Activated T-cell treated with anti-CD3 and anti-CD28 coated beads for 4 hours (primary cell): ENCODE measurements around the gene LAPTM5.
A peak's percentile ranks its signal among the peaks of the same experiment; 100 is the strongest.

Experiments used
- DNase-seq: peaks from one replicate; pipeline ENCODE4 v3.0.0-alpha.2; 2020

Gene LAPTM5

GRCh38 chr1:30786264-30786991, 28.9 kb upstream of the LAPTM5 start:
- DNase-seq = no peak

DNA sequence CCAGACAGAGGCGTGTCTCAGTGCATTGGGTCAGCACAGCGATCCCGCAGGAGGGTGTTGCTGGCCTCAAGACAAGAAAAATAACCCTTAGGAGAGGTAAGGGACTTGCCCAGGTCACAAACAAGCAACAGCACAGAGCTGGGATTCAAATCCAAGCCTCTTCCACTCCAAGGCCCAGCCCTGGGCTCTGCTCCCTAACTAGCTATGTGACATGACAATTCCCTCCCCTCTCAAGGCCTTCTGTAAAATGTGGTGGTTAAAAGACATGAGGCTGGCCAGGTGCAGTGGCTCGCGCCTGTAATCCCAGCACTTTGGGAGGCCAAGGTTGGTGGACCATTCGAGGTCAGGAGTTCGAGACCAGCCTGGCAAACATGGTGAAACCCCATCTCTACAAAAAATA, 28.1 kb upstream of the LAPTM5 start:
- DNase-seq = no peak

GRCh38 chr1:30785181-30785580, 27.6 kb upstream of the LAPTM5 start:
- no peak for DNase-seq

- DNase-seq = no peak
Measured at GRCh38 chr1:30783256-30783915, 25.8 kb upstream of the LAPTM5 start.

GRCh38 chr1:30782361-30783255, 25.0 kb upstream of the LAPTM5 start:
- peak; percentile 58 for DNase-seq

- DNase-seq = no peak
Measured at GRCh38 chr1:30781906-30782305, 24.3 kb upstream of the LAPTM5 start.

DNA sequence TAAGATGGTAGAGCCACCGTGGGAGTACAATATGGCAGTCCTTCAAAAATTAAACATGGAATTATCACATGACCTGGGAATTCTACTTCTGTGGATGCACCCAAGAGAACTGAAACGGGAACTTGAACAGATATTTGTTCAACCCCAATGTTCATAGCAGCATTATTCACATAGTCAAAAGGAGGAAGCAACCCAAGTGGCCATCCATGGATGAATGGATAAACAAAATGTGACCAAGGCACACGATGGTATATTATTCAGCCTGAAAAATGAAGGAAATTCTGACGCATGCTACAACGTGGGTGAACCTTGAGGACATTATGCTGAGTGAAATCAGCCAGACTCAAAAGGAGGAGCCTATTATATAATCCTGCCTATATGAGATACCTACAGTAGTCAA, 22.8 kb upstream of the LAPTM5 start:
- no peak for DNase-seq

- peak; percentile 95 for DNase-seq
Measured at GRCh38 chr1:30779294-30780071, 21.9 kb upstream of the LAPTM5 start.

DNA sequence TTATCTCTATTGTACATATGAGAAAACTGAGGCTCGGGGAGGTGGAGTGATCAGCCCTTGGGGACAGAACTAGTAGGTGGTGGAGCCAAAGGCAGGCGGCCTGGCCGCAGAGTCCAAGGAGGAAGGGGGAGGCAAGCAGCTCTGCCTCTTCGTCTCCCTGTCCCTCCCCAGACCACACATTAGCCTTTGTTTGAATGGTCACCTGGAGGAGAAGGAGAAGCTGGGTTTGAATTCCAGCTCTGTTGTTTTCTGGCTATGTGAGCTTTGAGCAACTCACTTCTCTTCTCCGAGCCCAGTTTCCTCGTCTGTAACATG, 21.4 kb upstream of the LAPTM5 start:
- DNase-seq = no peak

GRCh38 chr1:30778154-30778978, 20.8 kb upstream of the LAPTM5 start:
- DNase-seq = no peak

DNA sequence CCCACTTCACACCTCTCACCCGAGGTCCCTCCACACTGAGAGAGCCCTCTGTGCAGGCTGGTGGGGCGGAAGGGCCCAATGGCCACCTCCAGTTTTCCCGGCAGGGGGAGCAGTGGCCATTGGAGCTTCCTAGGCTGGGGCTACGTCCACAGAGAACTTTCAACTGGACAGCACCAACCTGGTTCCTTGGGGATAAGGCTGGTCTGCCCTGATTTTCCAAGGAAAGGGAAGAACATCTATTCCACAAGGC, 20.3 kb upstream of the LAPTM5 start:
- no peak for DNase-seq

GRCh38 chr1:30777060-30777903, 19.7 kb upstream of the LAPTM5 start:
- no peak for DNase-seq

DNA sequence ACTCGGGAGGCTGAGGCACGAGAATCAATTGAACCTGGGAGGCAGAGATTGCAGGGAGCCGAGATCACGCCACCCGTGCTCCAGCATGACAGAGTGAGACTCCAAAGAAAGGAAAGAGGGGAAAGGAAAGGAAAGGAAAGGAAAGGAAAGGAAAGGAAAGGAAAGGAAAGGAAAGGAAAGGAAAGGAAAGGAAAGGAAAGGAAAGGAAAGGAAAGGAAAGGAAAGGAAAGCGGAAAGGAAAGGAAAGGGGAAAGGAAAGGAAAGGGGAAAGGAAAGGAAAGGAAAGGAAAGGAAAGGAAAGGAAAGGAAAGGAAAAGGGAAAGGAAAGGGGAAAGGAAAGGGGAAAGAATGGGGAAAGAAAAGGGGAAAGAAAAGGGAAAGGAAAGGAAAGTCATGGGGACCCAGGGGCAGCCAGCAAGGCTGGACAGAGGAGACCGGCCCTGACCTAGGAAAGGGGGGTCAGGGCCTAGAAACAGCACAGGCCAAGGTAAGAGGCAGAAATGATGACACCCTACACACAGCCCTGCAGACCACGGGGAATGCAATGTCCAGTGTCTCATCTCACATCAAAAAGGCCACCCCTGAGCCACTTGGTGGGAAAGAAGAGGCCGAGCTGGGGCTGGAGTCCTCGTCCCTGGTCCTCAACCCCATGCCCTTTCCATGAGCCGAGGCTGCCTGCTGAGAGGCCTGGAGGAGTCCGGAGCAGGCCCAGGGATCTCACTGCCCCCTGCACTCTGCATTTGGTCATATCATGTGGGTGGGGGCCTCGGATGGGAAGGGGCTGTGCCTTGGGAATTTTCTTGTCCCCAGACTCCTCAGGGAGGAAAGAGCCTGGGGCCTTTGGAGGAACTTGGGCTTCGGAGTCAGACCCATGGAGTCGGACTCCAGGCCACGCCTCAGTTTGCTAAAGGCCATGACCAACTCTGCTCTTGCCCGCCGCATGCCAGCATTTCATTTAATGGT, 18.8 kb upstream of the LAPTM5 start:
- no peak for DNase-seq

DNA sequence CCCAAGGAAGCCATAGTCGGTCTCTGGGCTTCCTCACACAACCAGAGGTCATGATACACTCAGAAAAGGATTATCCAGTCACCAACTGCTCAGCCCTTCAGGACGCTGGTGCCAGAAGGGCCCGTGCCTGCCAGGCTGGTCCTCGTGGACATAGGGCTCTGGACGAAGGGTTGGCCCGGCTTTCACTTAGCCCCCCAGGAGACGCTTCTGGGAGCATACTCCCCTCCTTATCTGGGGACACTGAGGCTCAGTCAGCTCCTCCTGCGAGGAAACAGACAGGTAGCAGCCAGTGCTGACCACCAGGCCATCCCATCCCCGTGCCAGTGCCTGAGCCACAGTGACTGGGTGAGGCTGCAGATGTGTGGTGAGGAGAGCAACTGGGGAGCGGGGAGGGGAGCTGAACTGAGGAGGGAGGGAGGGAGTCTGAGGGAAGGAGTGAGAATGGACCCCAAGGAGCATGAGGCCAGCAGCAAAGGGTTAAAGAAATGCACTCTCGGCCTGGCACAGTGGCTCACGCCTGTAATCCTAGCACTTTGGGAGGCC, 17.9 kb upstream of the LAPTM5 start:
- DNase-seq = no peak

DNA sequence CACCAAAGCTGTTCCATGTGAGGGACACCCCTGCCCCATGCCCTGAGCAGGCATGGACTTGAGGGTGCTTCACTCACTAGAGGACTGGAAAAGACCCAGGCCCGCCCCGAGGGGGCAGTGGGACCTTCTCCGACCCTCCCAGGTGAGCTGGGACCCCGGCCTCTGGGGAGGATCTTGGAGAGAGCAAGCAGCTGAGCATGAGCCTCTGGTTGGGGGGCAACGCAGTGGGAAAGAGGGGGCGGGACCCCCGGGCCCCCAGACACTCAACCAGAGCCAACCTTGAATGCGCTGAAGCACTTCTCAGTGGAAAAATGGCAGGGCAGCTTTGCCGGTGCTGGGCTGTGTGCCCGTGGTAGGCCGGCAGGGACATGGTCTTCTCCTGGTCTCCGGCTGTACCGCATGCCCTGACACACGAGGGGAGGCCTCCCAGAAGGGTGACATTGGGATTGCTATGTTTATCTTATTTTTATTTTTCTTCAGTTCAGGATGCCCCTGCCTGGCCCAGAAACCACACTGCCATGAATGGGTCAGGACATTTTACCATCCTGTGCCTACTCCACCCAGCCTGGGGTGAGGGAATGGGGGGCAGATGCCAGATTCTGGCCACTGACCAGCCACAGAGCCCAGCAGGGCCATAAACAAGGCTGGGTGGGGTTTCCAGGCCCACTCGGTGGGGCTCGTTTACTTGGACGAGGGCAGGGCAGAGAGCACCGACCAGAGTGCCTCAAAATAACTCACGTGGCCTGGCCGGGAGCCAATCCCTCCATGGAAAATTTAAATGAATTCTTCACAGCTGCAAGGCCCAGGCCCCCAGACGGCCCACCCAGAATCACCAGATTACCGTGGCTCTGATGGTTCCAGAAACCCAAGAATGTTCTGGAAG, 17.2 kb upstream of the LAPTM5 start:
- no peak for DNase-seq

DNA sequence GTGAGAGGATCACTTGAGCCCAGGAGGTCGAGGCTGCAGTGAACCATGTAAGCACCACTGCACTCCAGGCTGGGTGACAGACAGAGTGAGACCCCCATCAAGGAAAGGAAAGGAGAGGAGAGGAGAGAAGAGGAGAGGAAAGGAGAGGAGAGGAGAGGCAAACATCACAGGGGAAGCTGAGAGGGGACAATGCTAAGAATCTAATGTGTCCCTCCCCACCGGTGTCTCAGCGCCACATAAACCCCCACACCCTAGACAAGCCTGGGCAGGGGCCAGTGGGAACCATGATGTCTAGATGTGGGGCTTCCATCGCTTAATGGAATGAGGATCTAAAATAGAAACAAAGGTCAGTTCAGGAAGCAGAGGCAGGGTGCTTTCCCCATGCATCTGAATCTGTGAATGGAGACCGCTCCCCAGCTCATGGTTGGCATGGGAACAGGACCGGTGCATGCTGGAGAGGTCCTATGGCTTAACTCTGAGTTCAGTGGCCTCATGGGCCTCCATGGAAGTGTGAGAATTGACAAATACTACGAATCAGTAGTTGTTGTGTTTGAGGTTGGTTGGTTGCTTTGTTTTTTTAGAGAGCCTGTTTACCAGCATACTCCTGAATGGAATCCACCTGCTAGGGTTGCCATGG, 16.3 kb upstream of the LAPTM5 start:
- no peak for DNase-seq

DNA sequence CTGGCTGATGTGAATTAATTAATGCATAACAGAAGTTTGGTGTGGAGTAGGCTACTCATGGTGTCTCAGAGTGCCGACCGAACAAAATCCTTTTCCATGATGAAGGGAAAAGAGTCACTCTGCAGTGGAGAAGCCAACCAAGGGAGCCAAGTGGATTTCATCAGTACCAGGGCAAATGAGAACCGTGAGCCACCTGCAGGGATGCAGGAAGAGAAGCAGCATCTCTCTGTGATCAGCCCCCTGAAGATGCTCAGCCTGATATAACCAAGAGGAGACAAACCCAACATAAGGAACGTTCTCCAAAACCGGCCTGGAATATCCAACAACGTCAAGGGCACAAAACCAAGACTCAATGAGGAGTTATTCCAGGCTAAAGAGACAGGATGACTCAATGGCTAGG, 13.4 kb upstream of the LAPTM5 start:
- DNase-seq = no peak

DNA sequence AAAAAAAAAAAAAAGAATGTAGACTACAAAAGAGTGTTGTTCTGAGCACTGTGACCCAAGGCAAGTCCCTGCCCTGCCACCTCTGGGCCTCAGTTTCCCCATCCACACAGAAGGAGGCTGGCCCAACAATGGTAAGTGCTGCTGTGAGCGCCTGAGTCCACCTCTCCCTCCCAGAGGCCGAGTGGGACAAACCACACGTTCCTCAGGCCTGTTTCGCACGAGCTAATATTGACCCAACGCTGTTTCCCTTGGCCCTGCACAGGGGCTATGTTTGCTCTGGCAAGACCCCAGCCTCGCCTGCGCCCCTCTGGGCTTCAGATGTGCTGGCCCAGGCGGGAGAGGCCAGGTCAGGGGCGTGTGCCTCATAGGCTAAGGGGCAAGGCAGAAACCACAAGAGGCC, 12.6 kb upstream of the LAPTM5 start:
- DNase-seq = no peak
